Measurements from ENCODE around the gene NRTN.

Gene NRTN

GRCh38 chr19:5800361-5801270 lies 4.3 kb upstream of the NRTN start:
- no peak overlapping the region for H3K4me3 ChIP-seq (ENCODE audit: low read depth, low read length)
- TF ChIP-seq, protein P1, sequence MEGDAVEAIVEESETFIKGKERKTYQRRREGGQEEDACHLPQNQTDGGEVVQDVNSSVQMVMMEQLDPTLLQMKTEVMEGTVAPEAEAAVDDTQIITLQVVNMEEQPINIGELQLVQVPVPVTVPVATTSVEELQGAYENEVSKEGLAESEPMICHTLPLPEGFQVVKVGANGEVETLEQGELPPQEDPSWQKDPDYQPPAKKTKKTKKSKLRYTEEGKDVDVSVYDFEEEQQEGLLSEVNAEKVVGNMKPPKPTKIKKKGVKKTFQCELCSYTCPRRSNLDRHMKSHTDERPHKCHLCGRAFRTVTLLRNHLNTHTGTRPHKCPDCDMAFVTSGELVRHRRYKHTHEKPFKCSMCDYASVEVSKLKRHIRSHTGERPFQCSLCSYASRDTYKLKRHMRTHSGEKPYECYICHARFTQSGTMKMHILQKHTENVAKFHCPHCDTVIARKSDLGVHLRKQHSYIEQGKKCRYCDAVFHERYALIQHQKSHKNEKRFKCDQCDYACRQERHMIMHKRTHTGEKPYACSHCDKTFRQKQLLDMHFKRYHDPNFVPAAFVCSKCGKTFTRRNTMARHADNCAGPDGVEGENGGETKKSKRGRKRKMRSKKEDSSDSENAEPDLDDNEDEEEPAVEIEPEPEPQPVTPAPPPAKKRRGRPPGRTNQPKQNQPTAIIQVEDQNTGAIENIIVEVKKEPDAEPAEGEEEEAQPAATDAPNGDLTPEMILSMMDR (IDR thresholded peaks at IDR 0.05; ENCODE audit: low read depth, low read length) = no peak
- in situ Hi-C loops (cut with HindIII; ENCODE audit: low sequenced_read_pairs) = no loop called here
- DNase-seq (ENCODE audit: low read depth, low spot score) = no peak

DNA sequence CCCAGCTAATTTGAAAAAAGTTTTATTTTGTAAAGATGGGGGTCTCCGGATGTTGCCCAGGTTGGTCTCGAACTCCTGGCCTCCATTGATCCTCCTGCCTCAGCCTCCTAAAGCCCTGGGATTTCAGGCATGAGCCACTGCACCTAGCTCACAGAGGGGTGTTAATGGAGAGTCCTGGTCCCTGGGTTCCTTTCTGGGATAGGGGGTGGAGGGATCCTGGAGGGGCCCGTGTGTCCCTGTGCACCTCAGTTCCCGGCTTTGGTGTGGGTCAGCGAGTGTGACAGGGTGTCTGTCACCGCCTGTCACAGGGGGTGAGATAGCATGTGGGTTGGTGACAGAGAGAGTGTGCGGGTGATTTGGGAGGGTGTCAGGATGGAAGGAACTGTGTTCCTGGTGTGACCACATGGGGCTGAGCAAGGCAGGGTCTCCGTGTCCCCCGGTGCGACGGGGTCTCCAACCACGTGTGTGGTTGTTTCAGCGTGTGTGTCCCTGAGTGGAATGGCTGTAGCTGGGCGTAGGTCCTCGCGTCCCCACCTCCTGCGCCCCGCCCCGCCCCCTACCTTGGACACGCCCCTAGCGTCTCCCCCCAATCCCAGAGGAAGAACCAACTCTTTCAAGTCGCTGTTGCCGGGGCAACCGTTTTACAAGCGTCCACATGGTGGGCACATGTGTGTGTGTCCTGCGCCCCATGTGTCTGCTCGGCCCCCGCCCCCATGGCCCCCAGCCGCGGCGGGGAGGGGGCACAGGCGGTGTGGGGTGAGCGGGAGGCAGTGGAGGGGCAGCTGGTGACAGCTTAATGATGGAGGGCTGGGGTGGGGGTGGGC lies 2.9 kb upstream of the NRTN start:
- TF ChIP-seq, protein P1 (IDR thresholded peaks at IDR 0.05; ENCODE audit: low read depth, low read length) = no peak

DNA sequence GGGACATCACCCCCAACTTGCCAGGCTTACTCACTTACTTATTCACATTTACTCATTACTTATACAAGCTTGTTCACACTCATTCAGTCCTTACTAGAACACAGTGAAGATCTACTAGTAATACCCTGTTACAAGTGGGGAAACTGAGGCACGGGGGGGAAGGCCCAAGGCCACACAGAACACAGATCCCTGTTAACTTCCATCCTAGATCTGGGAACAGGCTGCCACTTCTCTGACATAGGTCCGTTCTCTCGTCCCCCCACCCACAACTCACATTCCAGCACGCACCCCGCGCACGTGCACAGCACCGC lies 1.5 kb upstream of the NRTN start:
- DNase-seq (ENCODE audit: low read depth, low spot score) = no peak
- peak overlapping the region; percentile 10 for H3K4me3 ChIP-seq (ENCODE audit: low read depth, low read length)
- in situ Hi-C loops (cut with HindIII; ENCODE audit: low sequenced_read_pairs) = no loop called here
- TF ChIP-seq, protein P1 (IDR thresholded peaks at IDR 0.05; ENCODE audit: low read depth, low read length) = no peak

More for the DNA sequence above, 2.9 kb upstream of the NRTN start:
- DNase-seq (ENCODE audit: low read depth, low spot score) = peak; percentile 13
- in situ Hi-C loops (cut with HindIII; ENCODE audit: low sequenced_read_pairs) = no loop called here
- H3K4me3 ChIP-seq (ENCODE audit: low read depth, low read length) = no peak overlapping the region

DNA sequence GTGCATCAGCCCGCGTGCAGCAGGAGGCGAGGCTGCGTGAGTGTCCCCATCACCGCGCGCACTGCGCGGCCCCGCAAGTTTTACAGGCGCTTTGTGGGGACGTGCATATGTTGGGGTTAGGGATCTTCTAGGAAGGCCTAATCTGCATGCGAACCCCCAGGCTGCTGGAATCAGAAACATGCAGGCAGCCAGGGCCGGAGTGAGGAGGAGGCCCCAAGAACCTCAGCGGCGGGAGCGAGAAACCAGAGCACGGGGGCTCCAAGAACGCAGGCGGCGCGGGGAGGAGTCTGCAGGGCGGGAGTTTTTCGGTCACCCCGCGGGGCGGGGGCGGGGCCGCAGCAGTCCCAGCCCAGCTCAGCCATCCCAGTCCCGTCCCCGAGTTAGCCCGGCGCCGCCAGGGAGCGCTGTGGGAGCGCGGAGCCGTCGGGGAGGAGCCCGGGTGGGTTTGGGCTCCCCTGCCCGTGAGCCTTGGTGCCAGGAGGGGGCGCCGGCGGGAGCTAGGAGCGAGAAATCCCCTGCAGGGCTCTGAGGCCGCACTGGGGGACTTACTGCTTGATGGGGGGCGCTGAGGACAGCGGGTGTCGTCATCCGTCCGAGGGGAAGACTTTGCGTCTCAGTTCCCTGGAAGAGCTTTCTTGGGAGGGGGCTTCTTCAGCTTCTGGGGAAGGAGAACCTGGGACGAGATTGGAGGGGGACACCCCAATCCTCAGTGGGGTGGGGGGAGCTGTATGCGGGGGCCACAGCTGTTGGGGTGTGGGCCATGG lies 933 bp upstream of the NRTN start:
- TF ChIP-seq, protein P1 (IDR thresholded peaks at IDR 0.05; ENCODE audit: low read depth, low read length) = peak; percentile 95
- in situ Hi-C loops (cut with HindIII; ENCODE audit: low sequenced_read_pairs) = no loop called here
- peak; percentile 78 for DNase-seq (ENCODE audit: low read depth, low spot score)
- peak overlapping the region; percentile 10 for H3K4me3 ChIP-seq (ENCODE audit: low read depth, low read length)

DNA sequence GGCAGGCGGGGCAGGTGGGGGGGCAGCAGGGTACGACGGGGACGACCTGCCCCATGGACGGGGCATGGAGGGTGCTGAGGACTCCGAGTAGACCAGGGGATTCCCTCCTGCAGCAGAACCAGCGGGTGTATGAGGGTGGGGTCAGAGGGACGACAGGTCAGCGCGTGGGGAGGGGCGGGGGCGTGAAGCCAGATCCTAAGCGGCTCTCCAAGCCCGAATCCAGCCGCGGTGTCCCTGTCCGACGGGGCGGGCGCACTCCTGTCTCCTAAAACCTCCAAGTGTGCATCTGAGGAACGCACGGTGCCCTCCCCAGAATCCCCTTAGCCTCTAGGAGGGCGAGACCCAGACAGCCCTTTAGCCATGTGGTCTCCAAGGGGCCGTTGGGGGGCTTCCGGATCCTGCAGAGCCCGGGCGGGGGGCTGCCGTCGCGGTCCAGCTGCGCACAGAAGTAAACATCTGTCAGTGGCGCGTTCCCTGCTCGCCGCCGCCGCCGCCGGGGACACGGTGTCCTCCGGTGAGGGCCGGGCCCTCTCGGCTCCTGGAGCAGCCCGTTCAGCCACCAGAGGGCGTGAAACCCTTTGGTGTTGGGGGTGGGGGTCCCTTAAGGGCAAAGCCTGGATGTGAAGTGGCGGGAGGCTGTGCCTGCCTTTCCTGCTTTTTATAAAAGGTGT lies 730 bp downstream of the NRTN start:
- DNase-seq (ENCODE audit: low read depth, low spot score) = peak; percentile 26
- TF ChIP-seq, protein P1 (IDR thresholded peaks at IDR 0.05; ENCODE audit: low read depth, low read length) = peak; percentile 79
- in situ Hi-C loops (cut with HindIII; ENCODE audit: low sequenced_read_pairs) = no loop called here
- no peak overlapping the region for H3K4me3 ChIP-seq (ENCODE audit: low read depth, low read length)

DNA sequence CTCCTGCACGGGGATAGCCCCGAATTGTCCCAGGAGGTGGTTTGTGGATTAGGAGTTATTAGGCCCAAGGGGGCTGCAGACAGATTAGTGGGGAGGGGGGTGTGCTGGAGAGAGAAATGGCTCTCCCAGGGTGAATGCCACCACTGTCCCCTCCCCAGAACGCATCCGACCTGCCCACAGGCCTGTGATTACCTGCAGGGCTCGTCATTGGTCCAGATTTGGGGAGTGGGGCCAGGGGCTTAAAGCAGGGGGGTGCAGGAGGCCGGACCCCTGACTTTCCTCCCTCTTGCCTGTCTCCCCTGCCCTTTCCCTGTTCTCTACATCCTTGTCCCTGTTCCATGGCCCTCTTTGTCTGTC lies 1.2 kb downstream of the NRTN start:
- no peak for DNase-seq (ENCODE audit: low read depth, low spot score)
- no peak overlapping the region for H3K4me3 ChIP-seq (ENCODE audit: low read depth, low read length)
- TF ChIP-seq, protein P1 (IDR thresholded peaks at IDR 0.05; ENCODE audit: low read depth, low read length) = no peak
- in situ Hi-C loops (cut with HindIII; ENCODE audit: low sequenced_read_pairs) = no loop called here
